Colonic mucosa (tissue), 4 donors: ENCODE measurements around the gene MBD5. TPM values are rescaled to one million over a fixed set of nuclear protein-coding genes. Genes with fewer than 3 reads are reported as not detected.

ENCODE experiments used
- DNase-seq: peaks from one replicate; pipeline ENCODE4 v3.0.0-alpha.2; 2020
- H3K27ac ChIP-seq: fragments of 200-600 bp; one replicate; pipeline ENCODE4 v1.8.0; 2021
- H3K27me3 ChIP-seq: fragments of 200-600 bp; one replicate; pipeline ENCODE4 v1.8.0; 2021
- H3K36me3 ChIP-seq: fragments of 200-600 bp; one replicate; pipeline ENCODE4 v1.8.0; 2021
- H3K4me1 ChIP-seq: fragments of 200-600 bp; one replicate; pipeline ENCODE4 v1.8.0; 2021; ENCODE audit warnings: mild to moderate bottlenecking
- H3K4me3 ChIP-seq: fragments of 200-600 bp; one replicate; pipeline ENCODE4 v1.8.0; 2021
- H3K9ac ChIP-seq, 2 donors: one replicate each; pipeline ENCODE4 v1.7.0; 2013; ENCODE audit warnings: control low read depth in 2 of 2, low read depth in 2 of 2, low read length in 2 of 2
- H3K9me3 ChIP-seq: fragments of 200-600 bp; one replicate; pipeline ENCODE4 v1.8.0; 2021
- CTCF ChIP-seq: fragments of 200-600 bp; IDR thresholded peaks from one replicate; pipeline ENCODE4 v1.8.0; 2022; ENCODE audit warnings: antibody characterized with exemption, mild to moderate bottlenecking
- intact Hi-C: fragments of 100-400 bp; cut with DNase I; formaldehyde crosslinking; loops from one replicate; pipeline ENCODE4 v1.14.1; 2022
- total RNA-seq, 2 donors: library from RNA; stranded (reverse); fragmentation: NEBNext Ultra II Directional in 1 of 2; extraction: Animal tissue kit (Norgen Biotek cat#: 25700) in 1 of 2; gene quantifications; one replicate each; pipeline ENCODE4 v1.2.1, GENCODE V29; 2021
- donor health status: healthy.
- donor health status: DM: no; HTN: no; CAD: no.
- donor health status: DM: no; HTN: no; CAD: no.

Gene MBD5
- total RNA-seq, 2 donors from 2014 or later, result 26.7 to 29.6 TPM

GRCh38 chr2:148026573-148026972 lies 5.7 kb downstream of the MBD5 start:
- Histone ChIP-seq H3K9me3 (no peaks in the 10 kb centered on the region), H3K9ac (no peak overlapping the region), H3K27me3 (no peaks in the 10 kb centered on the region), H3K4me1 (no peaks in the 10 kb centered on the region), H3K27ac (no peak overlapping the region), H3K4me3 (no peak overlapping the region), H3K36me3 (no peaks in the 10 kb centered on the region)
- intact Hi-C loops, result no loop called here
- no peak for TF ChIP-seq CTCF
- DNase-seq, result no peak

GRCh38 chr2:148027822-148028221 lies 6.9 kb downstream of the MBD5 start:
- no peak overlapping the region for H3K27ac ChIP-seq
- H3K4me3 ChIP-seq, result no peak overlapping the region
- no peak overlapping the region for H3K9ac ChIP-seq
- DNase-seq, result no peak
- H3K4me1 ChIP-seq, result no peaks in the 10 kb centered on the region
- no peaks in the 10 kb centered on the region for H3K27me3 ChIP-seq
- H3K9me3 ChIP-seq, result no peaks in the 10 kb centered on the region
- H3K36me3 ChIP-seq, result no peaks in the 10 kb centered on the region
- TF ChIP-seq CTCF, result no peak
- intact Hi-C loops, result no loop called here

DNA sequence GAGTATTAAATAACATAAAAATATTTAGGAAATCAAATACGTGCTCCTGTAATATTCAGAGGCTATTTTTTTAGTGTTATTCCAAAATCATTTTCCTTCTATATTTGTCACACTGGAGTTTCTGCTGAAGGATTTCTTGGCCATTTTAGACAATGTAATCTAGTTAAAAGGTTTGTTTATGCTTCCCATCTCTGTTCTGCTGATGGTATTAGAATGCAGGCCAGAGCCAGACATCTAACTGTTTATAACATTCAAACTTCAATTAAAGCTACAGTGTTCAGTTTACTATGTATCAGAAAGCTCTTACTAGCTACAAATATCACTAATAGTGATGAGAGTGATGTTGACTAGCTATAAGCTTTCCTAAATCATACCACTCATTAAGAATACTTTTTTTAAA lies 7.9 kb downstream of the MBD5 start:
- intact Hi-C loops, result no loop called here
- Histone ChIP-seq H3K9me3 (no peaks in the 10 kb centered on the region), H3K4me3 (no peak overlapping the region), H3K27ac (no peak overlapping the region), H3K4me1 (no peaks in the 10 kb centered on the region), H3K27me3 (no peaks in the 10 kb centered on the region), H3K36me3 (no peaks in the 10 kb centered on the region), H3K9ac (no peak overlapping the region)
- DNase-seq, result no peak
- no peak for TF ChIP-seq CTCF

GRCh38 chr2:148031152-148031551 lies 10.3 kb downstream of the MBD5 start:
- Histone ChIP-seq H3K27me3 (no peaks in the 10 kb centered on the region), H3K4me1 (no peaks in the 10 kb centered on the region), H3K4me3 (no peak overlapping the region), H3K36me3 (no peaks in the 10 kb centered on the region), H3K27ac (no peak overlapping the region), H3K9me3 (no peaks in the 10 kb centered on the region), H3K9ac (no peak overlapping the region)
- TF ChIP-seq CTCF, result no peak
- no peak for DNase-seq
- intact Hi-C loops, result no loop called here

- no peaks in the 10 kb centered on the region for H3K27me3 ChIP-seq
- no peak overlapping the region for H3K4me3 ChIP-seq
- H3K4me1 ChIP-seq, result no peaks in the 10 kb centered on the region
- no peak overlapping the region for H3K27ac ChIP-seq
- intact Hi-C loops, result no loop called here
- H3K9me3 ChIP-seq, result no peaks in the 10 kb centered on the region
- TF ChIP-seq CTCF, result no peak
- H3K9ac ChIP-seq, result no peak overlapping the region
- no peak for DNase-seq
- H3K36me3 ChIP-seq, result no peaks in the 10 kb centered on the region
Measured at GRCh38 chr2:148032215-148032614, 11.3 kb downstream of the MBD5 start.

- no peaks in the 10 kb centered on the region for H3K4me1 ChIP-seq
- no peak overlapping the region for H3K27ac ChIP-seq
- no peaks in the 10 kb centered on the region for H3K9me3 ChIP-seq
- intact Hi-C loops, result no loop called here
- H3K36me3 ChIP-seq, result no peaks in the 10 kb centered on the region
- DNase-seq, result no peak
- TF ChIP-seq CTCF, result no peak
- no peaks in the 10 kb centered on the region for H3K27me3 ChIP-seq
- H3K4me3 ChIP-seq, result no peak overlapping the region
- H3K9ac ChIP-seq, result no peak overlapping the region
Measured at GRCh38 chr2:148039783-148040182, 18.9 kb downstream of the MBD5 start.
